Activated CD8-positive, alpha-beta T cell treated with anti-CD3 and anti-CD28 coated beads for 36 hours (primary cell): ENCODE data around the gene GREB1. TPM values are rescaled to one million over a fixed set of nuclear protein-coding genes. Genes with fewer than 3 reads are reported as not detected.

Experiments used
- ATAC-seq: fragments of 200-7000 bp; cut with Tn5 transposase; one replicate; pipeline ENCODE4 v1.10.0; 2021; ENCODE audit warnings: mild to moderate bottlenecking, moderate library complexity
- CTCF ChIA-PET: fragments of 350-600 bp; sonication (Branson Sonifier 250); formaldehyde crosslinking; loops from one replicate; lab custom pipeline; 2021; ENCODE audit warnings: antibody characterized with exemption; lab: Charles Lee
- POLR2A ChIA-PET: fragments of 350-600 bp; sonication (Branson Sonifier 250); formaldehyde crosslinking; loops from one replicate; lab custom pipeline; 2021; ENCODE audit warnings: antibody characterized with exemption; lab: Charles Lee
- DNase-seq: peaks from one replicate; pipeline ENCODE4 v3.0.0-alpha.2; 2020
- H3K27ac Mint-ChIP-seq: one replicate; pipeline ENCODE4 v1.8.0; 2021; ENCODE audit warnings: mild to moderate bottlenecking, mixed read lengths
- H3K27me3 Mint-ChIP-seq: one replicate; pipeline ENCODE4 v1.8.0; 2021; ENCODE audit warnings: mixed read lengths
- H3K36me3 Mint-ChIP-seq: one replicate; pipeline ENCODE4 v1.8.0; 2021; ENCODE audit warnings: low read depth, mixed read lengths
- H3K4me1 Mint-ChIP-seq: one replicate; pipeline ENCODE4 v1.8.0; 2021; ENCODE audit warnings: low read depth, mixed read lengths
- H3K4me3 Mint-ChIP-seq: one replicate; pipeline ENCODE4 v1.8.0; 2021; ENCODE audit warnings: mild to moderate bottlenecking, moderate library complexity, mixed read lengths
- H3K9me3 Mint-ChIP-seq: one replicate; pipeline ENCODE4 v1.8.0; 2021; ENCODE audit warnings: mixed read lengths
- CTCF ChIP-seq: fragments of 200-600 bp; IDR thresholded peaks from one replicate; pipeline ENCODE4 v1.8.0; 2022; ENCODE audit warnings: antibody characterized with exemption, mild to moderate bottlenecking
- intact Hi-C: fragments of 100-400 bp; cut with micrococcal nuclease; formaldehyde crosslinking; loops from one replicate; pipeline ENCODE4 v1.10.0; 2022
- total RNA-seq, 2 experiments: library from RNA; stranded (reverse); gene quantifications; one replicate each; pipeline ENCODE4 v1.2.3, GENCODE V29; 2021

GREB1 gene
- total RNA-seq, 2 experiments from 2014 or later, result 1.5 TPM

DNA sequence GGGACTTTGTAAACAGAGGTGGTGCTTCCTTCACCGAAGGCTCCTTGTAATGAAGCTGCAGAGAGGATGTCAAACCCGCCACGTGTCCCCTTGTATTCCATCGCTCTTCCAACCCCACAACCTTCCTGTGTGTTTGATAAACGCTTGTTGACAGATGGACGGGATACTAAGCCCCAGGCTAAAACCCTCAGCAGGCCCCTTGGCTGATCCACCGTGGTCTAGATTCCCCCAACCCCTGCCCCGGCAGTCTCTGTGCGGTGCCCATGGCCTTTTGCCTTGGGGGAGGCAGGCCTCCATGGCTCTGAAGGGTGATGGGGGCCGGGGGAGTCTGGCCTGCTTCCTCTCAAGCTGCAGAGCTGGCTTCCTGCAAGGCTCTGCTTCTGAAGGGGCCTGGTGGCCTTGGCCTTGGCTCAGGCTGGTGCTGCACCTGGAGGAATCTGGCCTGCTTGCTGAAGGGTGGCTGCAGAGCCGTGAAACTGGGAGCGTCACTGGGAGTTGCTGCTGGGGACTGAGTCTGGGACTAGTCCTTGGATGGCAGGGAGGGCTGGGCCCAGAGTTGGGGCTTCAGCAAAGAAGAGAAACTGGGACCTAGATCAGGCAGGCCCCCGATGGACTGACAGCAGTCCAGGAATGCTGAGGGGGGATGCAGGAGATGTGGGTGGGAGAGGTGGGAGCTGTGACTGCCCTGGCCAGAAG, 145.8 kb downstream of the GREB1 start:
- intact Hi-C loops, result no loop called here
- POLR2A ChIA-PET, result no interaction called here

GRCh38 chr2:11680182-11680900, 146.5 kb downstream of the GREB1 start:
- peaks cover 22% of the 10 kb centered on the region for H3K27me3 Mint-ChIP-seq

More for the DNA sequence above, 145.8 kb downstream of the GREB1 start:
- Mint-ChIP-seq H3K4me3 (no peak overlapping the region), H3K27ac (no peak overlapping the region), H3K36me3 (no peaks in the 10 kb centered on the region), H3K9me3 (no peaks in the 10 kb centered on the region), H3K27me3 (peaks cover 18% of the 10 kb centered on the region), H3K4me1 (peaks cover 2% of the 10 kb centered on the region)
- TF ChIP-seq CTCF, result no peak
- ATAC-seq (no peak), DNase-seq (no peak)
- CTCF ChIA-PET, result interaction anchor here (1.4 to 24.8 kb wide), 3 partner anchors 9 to 104 kb away, joined by 4 to 541 read pairs (median 6); no protein-coding TSS in a partner anchor

DNA sequence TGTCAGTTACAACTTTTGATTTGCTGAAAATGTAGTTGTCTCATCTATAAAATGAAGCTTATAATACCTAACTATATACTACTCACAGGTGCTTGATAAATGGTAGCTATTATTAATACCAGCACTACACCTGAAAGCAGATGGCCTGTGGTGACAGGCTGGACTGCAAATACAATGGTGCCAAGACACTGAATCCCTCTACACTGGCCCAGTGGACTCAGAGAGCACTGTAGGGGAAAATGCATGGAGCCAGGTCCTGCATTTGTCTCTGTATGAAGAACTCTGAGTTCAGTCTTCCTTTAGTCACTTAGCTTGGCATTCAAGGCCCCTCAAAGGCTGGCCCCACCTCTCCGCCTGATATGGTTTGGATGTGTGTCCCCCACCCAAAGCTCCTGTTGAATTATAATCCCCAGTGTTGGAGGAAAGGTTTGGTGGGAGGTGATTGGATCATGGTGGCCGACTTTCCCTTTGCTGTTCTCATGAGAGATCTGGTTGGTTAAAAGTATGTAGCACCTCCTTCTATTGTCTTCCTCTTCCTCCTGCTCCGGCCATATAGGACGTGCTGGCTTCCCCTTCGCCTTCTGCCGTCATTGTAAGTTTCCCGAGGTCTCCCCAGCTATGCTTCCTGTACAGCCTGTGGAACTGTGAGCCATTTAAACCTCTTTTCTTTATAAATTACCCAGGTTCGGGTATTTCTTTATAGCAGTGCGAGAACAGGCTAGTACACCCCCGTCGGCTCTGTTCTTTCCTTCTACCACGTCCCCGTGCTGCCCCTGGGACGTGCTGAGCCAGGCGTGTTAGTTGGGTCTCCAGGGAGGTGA, 147.3 kb downstream of the GREB1 start:
- DNase-seq (no peak), ATAC-seq (no peak)
- Mint-ChIP-seq H3K27me3 (peaks cover 22% of the 10 kb centered on the region), H3K9me3 (no peaks in the 10 kb centered on the region), H3K27ac (no peak overlapping the region), H3K4me3 (no peak overlapping the region), H3K36me3 (no peaks in the 10 kb centered on the region), H3K4me1 (peaks cover 2% of the 10 kb centered on the region)
- no peak for TF ChIP-seq CTCF
- ChIA-PET POLR2A (no interaction called here), CTCF (interaction anchor here (0.6 to 24.8 kb wide), 17 partner anchors 10 to 549 kb away, joined by 3 to 541 read pairs (median 4); no protein-coding TSS in a partner anchor)
- intact Hi-C loops, result no loop called here

More at GRCh38 chr2:11680182-11680900, 146.5 kb downstream of the GREB1 start:
- ChIA-PET POLR2A (no interaction called here), CTCF (interaction anchor here (0.6 to 24.8 kb wide), 15 partner anchors 9 to 548 kb away, joined by 3 to 541 read pairs (median 4); no protein-coding TSS in a partner anchor)
- intact Hi-C loops, result no loop called here
- Mint-ChIP-seq H3K4me1 (peaks cover 2% of the 10 kb centered on the region), H3K36me3 (no peaks in the 10 kb centered on the region), H3K9me3 (no peaks in the 10 kb centered on the region), H3K4me3 (no peak overlapping the region), H3K27ac (no peak overlapping the region)
- TF ChIP-seq CTCF, result no peak
- ATAC-seq (no peak), DNase-seq (no peak)

- peak; percentile 95 for TF ChIP-seq CTCF
- Mint-ChIP-seq H3K9me3 (no peaks in the 10 kb centered on the region), H3K4me3 (no peak overlapping the region), H3K27me3 (peaks cover 17% of the 10 kb centered on the region), H3K36me3 (no peaks in the 10 kb centered on the region), H3K27ac (no peak overlapping the region), H3K4me1 (peaks cover 2% of the 10 kb centered on the region)
- POLR2A ChIA-PET, result no interaction called here
- CTCF ChIA-PET, result interaction anchor here (0.6 to 24.8 kb wide), 21 partner anchors 11 to 550 kb away, joined by 3 to 541 read pairs (median 4); partner anchors contain the start of gene LPIN1
- ATAC-seq (peak; percentile 92), DNase-seq (peak; percentile 73)
- intact Hi-C loops, result no loop called here
Observed at GRCh38 chr2:11681722-11682589, 148.1 kb downstream of the GREB1 start.
